Fibroblast of the aortic adventitia (primary cell): ENCODE measurements around the gene MAGEA9. TPM values are rescaled to one million over a fixed set of nuclear protein-coding genes. Genes with fewer than 3 reads are reported as not detected.

Source experiments
- DNase-seq: peaks from one replicate; pipeline ENCODE4 v3.0.0-alpha.2; 2010; ENCODE audit warnings: low read depth
- H3K4me3 ChIP-seq: 2 replicates; pipeline ENCODE4 v1.5.1; 2011; ENCODE audit warnings: low read depth, mild to moderate bottlenecking, control low read depth, low read length, moderate library complexity
- CTCF ChIP-seq: IDR thresholded peaks from 2 replicates; pipeline ENCODE4 v1.5.1; 2011; ENCODE audit warnings: mild to moderate bottlenecking, low read length, control low read depth, inconsistent platforms; ENCODE audit not compliant: insufficient read depth
- total RNA-seq: library from RNA; depleted of rRNA; stranded (reverse); fragments of >200 nt; gene quantifications from 2 replicates; pipeline ENCODE4 v1.2.3, GENCODE V29; 2012; ENCODE audit warnings: low replicate concordance

Gene MAGEA9
- total RNA-seq, 1 donor, result not detected

- H3K4me3 ChIP-seq, result no peak overlapping the region
- no peak for TF ChIP-seq CTCF
- DNase-seq, result no peak
Measured at GRCh38 chrX:149803458-149804062, 21.8 kb downstream of the MAGEA9 start.

- TF ChIP-seq CTCF, result no peak
- DNase-seq, result no peak
- no peak overlapping the region for H3K4me3 ChIP-seq
Measured at GRCh38 chrX:149804102-149804501, 22.4 kb downstream of the MAGEA9 start.

GRCh38 chrX:149807747-149808458 lies 26.2 kb downstream of the MAGEA9 start:
- no peak for DNase-seq
- TF ChIP-seq CTCF, result no peak
- no peak overlapping the region for H3K4me3 ChIP-seq

- TF ChIP-seq CTCF, result no peak
- no peak overlapping the region for H3K4me3 ChIP-seq
- no peak for DNase-seq
Measured at GRCh38 chrX:149818652-149819051, 36.9 kb downstream of the MAGEA9 start.

GRCh38 chrX:149819371-149819770 lies 37.6 kb downstream of the MAGEA9 start:
- no peak for TF ChIP-seq CTCF
- no peak for DNase-seq
- H3K4me3 ChIP-seq, result no peak overlapping the region

- TF ChIP-seq CTCF, result peak; percentile 33
- DNase-seq, result peak; percentile 9
- no peak overlapping the region for H3K4me3 ChIP-seq
Measured at GRCh38 chrX:149825424-149825823, 43.7 kb downstream of the MAGEA9 start.

GRCh38 chrX:149827254-149827653 lies 45.5 kb downstream of the MAGEA9 start:
- TF ChIP-seq CTCF, result no peak
- no peak overlapping the region for H3K4me3 ChIP-seq
- no peak for DNase-seq
